Adrenal gland (tissue), 5 donors: ENCODE measurements around the gene DPM2.

ENCODE experiments used
- CTCF ChIP-seq, 6 experiments: fragments of 450-650 bp in 4 of 6; fragments of 200-600 bp in 2 of 6; sonication (generic) in 1 of 6; IDR thresholded peaks; 1 replicate in 5 of 6; 2 replicates in 1 of 6; pipeline versions ENCODE4 v1.5.1 to v1.8.0; 2016 to 2021; ENCODE audit warnings: antibody characterized with exemption in 6 of 6, mild to moderate bottlenecking in 2 of 6, moderate library complexity in 1 of 6
- POLR2A ChIP-seq, 2 donors: fragments of 450-650 bp; IDR thresholded peaks; one replicate each; pipeline ENCODE4 v1.6.1; 2017; ENCODE audit warnings: antibody characterized with exemption in 2 of 2, mild to moderate bottlenecking in 2 of 2, moderate library complexity in 1 of 2
- donor health status: DM: no; HTN: no; CAD: no.

DNA sequence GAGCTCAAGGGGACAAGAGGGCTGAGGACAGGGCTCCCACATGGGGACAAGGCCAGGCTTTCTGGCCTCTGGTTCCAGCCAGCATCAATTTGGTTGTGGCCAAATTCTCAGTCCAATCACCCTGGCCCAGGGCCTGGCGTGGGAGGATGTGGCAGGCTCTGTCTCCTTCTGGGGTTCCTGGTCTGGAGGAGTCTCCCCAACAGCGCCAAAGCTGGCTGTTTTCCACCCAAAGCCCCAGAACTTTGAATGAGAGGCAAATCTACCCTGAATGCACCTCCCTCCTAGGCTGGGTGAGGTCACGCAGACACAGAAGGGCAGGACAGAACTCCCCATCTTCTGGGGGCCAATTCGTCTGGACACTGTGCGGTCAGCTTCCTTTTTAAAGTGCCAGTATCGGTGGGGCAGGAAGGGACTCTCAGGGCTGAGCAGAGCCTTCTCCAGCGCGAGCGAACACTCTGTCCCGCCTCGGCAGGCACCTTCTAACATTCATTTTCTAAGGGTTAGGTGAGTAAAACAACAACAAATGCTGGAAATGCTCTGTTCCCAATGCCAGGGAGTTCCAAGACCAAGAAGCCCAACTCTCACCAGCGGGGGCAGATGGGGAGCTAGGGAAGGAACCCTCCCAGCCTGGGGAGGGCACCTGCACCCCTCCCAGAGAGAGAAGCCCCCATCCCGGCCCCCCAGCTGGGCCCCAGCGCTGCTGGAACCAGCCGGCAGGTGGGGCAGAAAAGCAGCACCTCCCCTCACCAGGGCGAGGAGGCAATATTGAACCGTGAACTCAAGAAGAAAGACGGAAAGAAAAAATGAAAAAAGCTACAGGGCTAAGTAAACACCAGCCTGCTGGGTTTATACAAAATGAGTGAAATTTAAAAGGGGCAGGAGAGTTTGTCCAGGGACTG, 3.7 kb upstream of the DPM2 start:
- TF ChIP-seq CTCF (IDR thresholded peaks at IDR 0.05) = no peak
- no peak for TF ChIP-seq POLR2A (IDR thresholded peaks at IDR 0.05)
